GM12801 (cell line): ENCODE data around the gene FAIM2.

ENCODE experiments used
- TF ChIP-seq, protein P1 (sequence below): IDR thresholded peaks from one replicate; pipeline ENCODE4 v1.5.1; 2011; ENCODE audit warnings: control low read depth; ENCODE audit not compliant: insufficient read length; ENCODE audit errors: extremely low read depth

FAIM2 gene

DNA sequence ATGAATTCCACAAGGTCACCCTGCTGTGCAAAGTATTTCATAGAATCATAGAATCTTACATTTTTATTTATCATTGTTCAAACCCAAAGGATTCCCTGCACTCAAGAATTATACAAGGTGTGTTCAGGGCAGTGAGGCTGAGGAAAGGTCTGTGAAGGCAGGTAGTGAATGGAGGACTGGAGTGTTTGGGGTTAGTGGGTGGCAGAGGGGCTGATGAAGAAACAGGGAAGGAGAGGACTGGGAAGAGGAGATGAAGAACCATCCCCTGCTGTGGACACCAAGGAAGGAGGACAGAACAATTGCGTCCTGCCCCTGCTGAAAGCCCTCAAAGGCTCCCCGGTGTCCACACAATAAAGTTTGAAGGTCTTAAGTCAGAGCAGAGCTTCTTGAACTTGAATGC, 50.0 kb downstream of the FAIM2 start:
- TF ChIP-seq, protein P1, sequence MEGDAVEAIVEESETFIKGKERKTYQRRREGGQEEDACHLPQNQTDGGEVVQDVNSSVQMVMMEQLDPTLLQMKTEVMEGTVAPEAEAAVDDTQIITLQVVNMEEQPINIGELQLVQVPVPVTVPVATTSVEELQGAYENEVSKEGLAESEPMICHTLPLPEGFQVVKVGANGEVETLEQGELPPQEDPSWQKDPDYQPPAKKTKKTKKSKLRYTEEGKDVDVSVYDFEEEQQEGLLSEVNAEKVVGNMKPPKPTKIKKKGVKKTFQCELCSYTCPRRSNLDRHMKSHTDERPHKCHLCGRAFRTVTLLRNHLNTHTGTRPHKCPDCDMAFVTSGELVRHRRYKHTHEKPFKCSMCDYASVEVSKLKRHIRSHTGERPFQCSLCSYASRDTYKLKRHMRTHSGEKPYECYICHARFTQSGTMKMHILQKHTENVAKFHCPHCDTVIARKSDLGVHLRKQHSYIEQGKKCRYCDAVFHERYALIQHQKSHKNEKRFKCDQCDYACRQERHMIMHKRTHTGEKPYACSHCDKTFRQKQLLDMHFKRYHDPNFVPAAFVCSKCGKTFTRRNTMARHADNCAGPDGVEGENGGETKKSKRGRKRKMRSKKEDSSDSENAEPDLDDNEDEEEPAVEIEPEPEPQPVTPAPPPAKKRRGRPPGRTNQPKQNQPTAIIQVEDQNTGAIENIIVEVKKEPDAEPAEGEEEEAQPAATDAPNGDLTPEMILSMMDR = no peak

DNA sequence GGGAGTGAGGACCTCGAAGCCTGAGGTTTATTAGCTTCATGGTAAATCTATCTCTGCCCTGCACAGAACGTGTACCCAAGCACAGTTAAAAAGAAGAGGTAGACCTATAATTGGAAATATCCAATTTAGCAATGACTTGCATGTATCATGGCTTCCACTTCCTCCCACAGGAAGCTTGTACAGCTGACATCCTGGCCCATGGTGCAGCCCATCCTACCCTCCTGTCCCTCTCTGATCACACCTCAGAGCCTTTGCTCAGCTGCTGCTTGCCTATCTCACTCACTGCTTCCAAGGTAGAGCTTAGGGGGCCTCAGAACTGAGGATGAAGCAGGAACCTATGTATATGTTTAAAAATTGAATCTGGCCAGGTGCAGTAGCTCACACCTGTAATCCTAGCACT, 56.5 kb downstream of the FAIM2 start:
- TF ChIP-seq, protein P1 = no peak

DNA sequence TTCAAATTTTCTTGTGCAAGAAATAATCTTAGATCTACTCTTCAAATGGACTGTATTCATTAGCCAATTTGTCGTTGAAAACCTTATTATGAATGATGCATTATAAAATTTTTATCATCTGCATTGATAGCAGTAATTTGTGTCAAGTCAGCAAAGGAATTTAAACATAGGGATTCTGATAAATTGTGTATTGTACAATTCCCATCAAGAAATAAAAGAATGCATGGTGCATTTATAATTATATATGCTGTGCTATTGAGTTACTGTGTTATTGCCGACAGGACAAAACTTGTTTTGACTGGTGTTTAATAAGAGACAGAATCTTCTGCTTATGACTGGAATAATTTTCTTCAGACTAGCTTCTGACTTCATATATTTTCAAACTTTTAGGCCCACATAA, 57.7 kb downstream of the FAIM2 start:
- TF ChIP-seq, protein P1 = no peak

DNA sequence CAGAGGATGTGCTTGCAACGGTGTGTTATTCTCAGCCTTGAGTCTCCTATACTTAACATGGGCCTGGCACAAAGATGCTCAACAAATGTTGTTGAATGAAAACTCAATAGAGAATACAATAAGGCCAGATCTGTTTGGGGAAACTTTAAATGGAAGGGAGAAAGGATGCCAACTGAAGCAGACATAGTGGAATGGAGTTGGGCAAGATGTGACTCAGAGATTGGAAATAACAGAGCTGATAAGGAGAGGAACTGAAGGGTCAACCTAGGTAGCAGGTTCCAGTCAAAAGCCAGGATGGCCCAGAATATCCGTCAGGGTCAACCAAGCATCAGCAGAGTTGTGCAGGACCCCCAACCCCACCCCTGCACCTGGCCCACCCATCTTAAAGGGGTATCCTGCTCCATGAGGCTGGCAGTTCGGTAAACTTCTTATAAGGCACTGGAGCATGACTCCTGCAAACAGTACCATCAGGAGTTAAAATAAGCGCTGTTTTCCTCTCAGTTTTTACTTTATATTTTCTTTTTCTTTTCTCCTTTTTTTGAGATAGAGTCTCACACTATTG, 59.7 kb downstream of the FAIM2 start:
- TF ChIP-seq, protein P1 = no peak

DNA sequence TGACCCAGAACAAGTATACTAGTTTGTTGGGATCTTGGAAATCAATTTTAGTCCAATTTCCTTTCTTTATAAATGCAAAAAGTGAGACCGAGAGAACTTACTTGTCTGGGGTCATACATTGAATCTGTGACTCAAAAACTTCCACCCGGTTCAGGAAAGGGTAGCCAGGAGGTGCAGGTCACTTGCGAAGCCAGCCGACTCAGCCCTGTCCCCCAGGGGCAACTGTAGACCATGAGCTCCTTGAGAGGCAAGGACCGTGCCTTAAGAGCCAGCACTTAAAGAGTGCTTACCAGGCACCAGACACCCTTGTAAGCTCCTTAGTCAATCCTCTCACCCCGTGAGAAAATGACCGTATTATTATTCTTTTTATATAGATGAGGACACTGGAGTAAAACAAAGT, 60.3 kb downstream of the FAIM2 start:
- TF ChIP-seq, protein P1 = no peak

DNA sequence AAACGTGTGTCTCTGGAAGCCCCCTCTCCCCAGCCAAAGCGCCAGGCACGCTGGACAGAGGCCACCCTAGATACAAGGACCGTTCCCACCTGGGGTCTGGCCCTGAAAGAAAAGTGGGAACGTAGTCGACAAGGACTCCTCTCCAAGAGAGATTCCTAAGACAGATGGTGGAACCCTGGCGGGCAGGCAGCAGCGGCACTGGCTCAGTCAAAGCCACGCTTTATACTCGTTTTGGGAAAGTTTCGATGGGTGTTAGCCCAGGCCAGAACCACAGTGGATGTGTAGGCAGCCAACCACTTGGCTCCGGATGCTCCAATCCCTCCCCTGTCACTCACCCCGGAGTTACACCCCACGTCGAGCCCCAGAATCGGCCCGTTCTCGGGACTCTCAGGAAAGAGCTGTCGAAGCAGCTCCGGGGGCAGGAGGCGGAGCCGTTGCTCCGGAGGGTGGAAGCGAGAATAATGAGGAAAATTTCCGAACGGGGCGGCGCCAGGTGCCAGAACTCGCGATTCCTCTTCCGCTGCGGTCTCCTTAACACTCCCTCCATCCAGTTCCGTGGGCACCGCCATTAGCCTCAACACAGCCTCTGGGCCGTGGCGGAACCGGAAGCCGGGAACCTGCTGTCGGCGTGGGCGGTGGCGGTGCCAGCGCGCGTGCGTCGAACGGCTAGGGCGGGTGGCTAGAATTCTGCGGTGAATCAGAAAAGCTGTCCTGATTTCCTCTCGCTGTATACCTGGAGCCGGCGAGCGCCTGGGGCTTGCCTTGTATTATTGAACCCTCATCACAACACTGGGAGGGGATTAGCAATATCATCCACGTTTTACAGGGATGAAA, 61.0 kb downstream of the FAIM2 start, which contains the start of gene BCDIN3D:
Gene BCDIN3D, minus strand, starts transcription at position 588 of the 834 bp plus-strand sequence. Its CDS starts 19 bp downstream, at position 569.
- TF ChIP-seq, protein P1 = no peak

DNA sequence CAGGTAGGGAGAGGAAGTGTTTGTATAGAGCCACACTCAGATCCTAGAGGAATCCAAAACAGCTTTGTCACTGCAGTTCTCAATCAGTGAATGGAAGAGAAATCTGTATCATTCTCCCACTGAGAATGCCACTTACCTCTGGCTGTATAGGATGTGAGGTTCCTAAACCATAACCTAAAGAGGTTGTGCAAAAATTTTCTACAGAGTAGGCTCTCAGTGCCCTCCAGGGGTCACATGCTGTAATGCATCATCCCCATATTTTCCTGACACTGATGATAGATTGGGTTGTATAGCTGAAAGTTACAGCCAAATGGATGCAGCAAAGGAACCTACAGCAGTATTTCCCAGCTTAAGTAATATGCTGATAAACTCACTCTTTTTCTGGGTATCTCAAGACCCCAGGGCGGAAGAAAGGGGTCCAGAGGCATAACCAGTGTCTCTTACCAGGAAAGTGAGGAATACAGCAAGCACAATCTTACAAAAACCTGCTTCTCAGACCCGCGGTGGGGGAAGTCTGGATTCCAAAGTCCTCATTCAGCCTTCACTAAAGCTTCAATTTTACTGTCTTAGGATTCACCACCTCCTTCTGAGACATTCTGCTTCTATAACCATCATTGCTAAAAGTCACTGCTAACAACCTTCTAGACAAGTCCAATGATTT, 64.6 kb downstream of the FAIM2 start:
- TF ChIP-seq, protein P1 = no peak
